ENCODE results near the gene FTCDNL1. TPM values are rescaled to one million over a fixed set of nuclear protein-coding genes. Genes with fewer than 3 reads are reported as not detected.
A peak's percentile ranks its signal among the peaks of the same experiment; 100 is the strongest.

FTCDNL1 gene
- total RNA-seq, 1 donor from 2014 or later: 1.3 TPM

DNA sequence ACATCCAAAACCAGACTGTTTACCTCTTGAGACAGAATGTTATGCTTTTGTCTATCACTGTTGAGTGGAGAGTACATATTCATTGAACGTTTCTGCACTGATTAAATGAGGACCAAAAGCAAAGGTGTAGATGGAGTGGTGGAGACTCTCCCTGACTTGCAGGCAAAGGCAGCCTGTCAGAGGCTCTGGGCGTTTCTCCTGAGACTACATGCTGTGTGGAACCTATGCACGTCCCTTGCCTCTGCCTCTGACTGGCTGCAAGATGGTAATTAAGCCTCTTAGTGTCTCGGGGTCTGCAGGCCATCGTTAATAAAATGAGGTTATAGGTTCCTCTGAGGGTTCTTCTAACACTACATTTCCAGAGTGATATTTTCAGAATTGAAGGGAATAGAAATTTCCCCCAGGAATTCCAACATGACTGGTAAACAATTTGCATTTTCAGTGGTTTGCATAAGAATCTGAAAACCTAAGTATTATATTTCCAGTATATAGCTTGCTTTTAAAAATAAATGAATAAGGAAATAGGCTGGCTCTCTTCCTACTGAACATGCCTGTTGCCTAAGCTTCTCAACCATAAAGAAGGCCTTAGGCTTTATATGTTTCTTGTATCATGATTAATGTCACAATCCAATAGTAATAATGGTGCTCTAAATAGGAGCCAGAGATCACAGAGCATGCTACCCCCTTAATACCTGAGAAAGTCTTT, 107.4 kb downstream of the FTCDNL1 start:
- no peaks in the 10 kb centered on the region for H3K36me3 Mint-ChIP-seq
- TF ChIP-seq, protein P1, sequence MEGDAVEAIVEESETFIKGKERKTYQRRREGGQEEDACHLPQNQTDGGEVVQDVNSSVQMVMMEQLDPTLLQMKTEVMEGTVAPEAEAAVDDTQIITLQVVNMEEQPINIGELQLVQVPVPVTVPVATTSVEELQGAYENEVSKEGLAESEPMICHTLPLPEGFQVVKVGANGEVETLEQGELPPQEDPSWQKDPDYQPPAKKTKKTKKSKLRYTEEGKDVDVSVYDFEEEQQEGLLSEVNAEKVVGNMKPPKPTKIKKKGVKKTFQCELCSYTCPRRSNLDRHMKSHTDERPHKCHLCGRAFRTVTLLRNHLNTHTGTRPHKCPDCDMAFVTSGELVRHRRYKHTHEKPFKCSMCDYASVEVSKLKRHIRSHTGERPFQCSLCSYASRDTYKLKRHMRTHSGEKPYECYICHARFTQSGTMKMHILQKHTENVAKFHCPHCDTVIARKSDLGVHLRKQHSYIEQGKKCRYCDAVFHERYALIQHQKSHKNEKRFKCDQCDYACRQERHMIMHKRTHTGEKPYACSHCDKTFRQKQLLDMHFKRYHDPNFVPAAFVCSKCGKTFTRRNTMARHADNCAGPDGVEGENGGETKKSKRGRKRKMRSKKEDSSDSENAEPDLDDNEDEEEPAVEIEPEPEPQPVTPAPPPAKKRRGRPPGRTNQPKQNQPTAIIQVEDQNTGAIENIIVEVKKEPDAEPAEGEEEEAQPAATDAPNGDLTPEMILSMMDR (conservative IDR thresholded peaks at IDR 0.05): no peak
- H3K9me3 Mint-ChIP-seq: no peaks in the 10 kb centered on the region
- no peak overlapping the region for H3K27ac Mint-ChIP-seq
- DNase-seq (ENCODE audit: extremely low spot score, unreplicated experiment): no peak
- H3K4me3 Mint-ChIP-seq: no peak overlapping the region
- H3K4me1 Mint-ChIP-seq (ENCODE audit: unreplicated experiment): peaks cover 34% of the 10 kb centered on the region
- H3K27me3 Mint-ChIP-seq: peaks cover 46% of the 10 kb centered on the region

DNA sequence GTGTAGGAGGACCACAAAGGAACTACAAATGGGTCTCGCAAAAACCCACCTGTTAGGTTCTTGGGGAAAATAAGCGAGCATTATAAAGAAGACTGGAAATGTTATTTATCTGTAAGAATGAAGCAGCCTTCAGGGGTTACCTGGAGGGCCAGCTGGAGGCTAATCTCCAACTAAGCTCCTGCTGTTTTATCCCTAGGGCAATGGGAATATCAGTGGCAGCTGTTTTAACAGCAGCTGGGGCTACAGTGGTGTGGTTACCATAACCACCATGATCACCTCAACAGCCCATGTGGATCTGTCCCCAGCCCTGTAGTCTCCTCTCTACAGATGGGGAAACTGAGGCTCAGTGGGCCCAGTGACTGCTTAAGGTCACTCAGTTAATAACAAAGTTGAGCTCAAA, 108.1 kb downstream of the FTCDNL1 start:
- H3K4me1 Mint-ChIP-seq (ENCODE audit: unreplicated experiment): peaks cover 35% of the 10 kb centered on the region

DNA sequence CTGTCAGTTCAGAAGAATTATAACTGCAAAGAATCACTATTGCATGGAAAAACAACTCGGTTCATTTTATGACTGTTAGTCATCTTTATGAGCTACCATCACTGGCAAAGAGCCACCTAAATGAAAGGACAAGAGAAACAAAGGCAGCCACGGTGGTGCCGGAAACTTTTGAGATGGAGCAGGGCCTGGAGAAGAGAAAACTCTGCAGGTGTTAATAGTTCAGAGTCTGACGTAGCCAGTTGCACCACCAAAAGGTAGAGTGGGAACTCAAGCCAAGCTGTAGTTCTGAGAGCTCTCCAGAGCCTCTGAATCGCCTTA, 110.9 kb downstream of the FTCDNL1 start:
- TF ChIP-seq, protein P1 (conservative IDR thresholded peaks at IDR 0.05): peak; percentile 44
- peaks cover 26% of the 10 kb centered on the region for H3K4me1 Mint-ChIP-seq (ENCODE audit: unreplicated experiment)
- H3K36me3 Mint-ChIP-seq: no peaks in the 10 kb centered on the region
- H3K9me3 Mint-ChIP-seq: no peaks in the 10 kb centered on the region
- H3K4me3 Mint-ChIP-seq: peak overlapping the region; percentile 30
- H3K27me3 Mint-ChIP-seq: peaks cover 57% of the 10 kb centered on the region
- no peak overlapping the region for H3K27ac Mint-ChIP-seq
- no peak for DNase-seq (ENCODE audit: extremely low spot score, unreplicated experiment)

More for the DNA sequence above, 108.1 kb downstream of the FTCDNL1 start:
- TF ChIP-seq, protein P1 (conservative IDR thresholded peaks at IDR 0.05): no peak
- no peak for DNase-seq (ENCODE audit: extremely low spot score, unreplicated experiment)
- H3K9me3 Mint-ChIP-seq: no peaks in the 10 kb centered on the region
- no peak overlapping the region for H3K4me3 Mint-ChIP-seq
- H3K27ac Mint-ChIP-seq: no peak overlapping the region
- no peaks in the 10 kb centered on the region for H3K36me3 Mint-ChIP-seq
- peaks cover 47% of the 10 kb centered on the region for H3K27me3 Mint-ChIP-seq

DNA sequence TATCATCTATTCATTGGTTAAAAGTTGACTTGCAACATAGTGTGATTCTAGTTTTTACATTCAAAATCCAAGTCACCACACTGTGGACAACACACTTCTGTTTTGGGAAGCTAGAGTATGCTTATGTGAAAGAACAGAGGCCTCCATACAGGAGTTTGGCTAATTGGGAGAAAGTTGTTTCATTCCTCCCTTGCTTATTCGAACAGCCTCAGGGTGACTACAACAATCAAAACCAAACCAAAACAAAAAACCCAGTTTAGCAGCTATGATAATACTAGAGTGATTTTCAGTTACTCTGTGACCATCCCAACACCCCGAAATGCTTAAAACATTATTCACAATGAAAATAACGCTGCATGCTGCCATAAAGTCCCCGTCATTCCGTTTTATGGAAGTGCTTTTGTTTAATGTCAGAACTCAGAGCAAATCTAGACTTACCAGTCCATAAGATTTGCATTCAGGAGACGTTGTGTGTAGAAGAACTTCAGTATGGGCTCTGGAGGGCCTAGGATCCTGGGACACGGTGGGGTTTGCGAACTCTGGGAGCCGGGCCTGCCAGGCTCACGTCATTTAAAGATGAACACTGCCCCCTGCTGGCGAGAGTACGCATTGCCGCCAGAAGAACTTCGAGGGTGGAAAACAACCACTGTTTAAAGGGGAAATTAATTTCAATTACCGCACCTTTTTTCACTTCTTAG, 111.4 kb downstream of the FTCDNL1 start:
- TF ChIP-seq, protein P1 (conservative IDR thresholded peaks at IDR 0.05): peak; percentile 96
- Mint-ChIP-seq H3K36me3 (no peaks in the 10 kb centered on the region), H3K9me3 (no peaks in the 10 kb centered on the region), H3K27me3 (peaks cover 57% of the 10 kb centered on the region), H3K4me1 (ENCODE audit: unreplicated experiment) (peaks cover 22% of the 10 kb centered on the region), H3K4me3 (peak overlapping the region; percentile 30), H3K27ac (no peak overlapping the region)
- DNase-seq (ENCODE audit: extremely low spot score, unreplicated experiment): peak; percentile 75

DNA sequence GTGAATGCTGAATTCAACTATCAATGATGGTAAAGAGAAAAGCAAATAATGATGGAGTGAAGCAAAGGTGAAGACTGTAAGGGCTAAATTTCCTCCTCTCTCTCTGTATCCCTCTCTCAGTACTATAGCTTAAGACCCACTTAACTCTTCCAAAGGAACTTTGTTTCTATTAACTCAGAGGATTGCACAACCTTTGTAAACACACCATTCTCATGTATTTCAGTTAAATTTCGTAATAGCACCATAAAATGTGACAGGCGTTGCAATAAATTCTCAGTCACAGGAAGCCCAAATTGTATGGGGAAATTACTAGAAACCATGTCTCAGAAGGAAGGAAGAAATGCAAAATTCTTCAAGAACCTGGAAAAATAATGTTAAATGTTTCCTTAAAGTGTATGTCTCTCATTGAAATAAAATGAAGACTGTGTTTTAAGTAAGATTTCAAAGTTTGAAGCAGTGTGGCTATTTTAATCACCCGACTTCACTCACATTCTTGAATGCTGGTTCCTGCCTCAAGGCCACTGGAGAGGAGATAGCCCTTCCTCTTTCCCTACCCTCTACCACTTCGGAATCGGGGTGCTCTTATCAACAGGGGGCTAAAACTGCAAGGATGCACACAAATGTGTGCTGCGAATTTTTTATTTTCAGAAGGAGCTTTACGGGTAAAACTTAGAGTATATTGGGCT, 112.1 kb downstream of the FTCDNL1 start:
- H3K27ac Mint-ChIP-seq: no peak overlapping the region
- no peaks in the 10 kb centered on the region for H3K36me3 Mint-ChIP-seq
- peak overlapping the region; percentile 14 for H3K4me3 Mint-ChIP-seq
- TF ChIP-seq, protein P1 (conservative IDR thresholded peaks at IDR 0.05): no peak
- peaks cover 17% of the 10 kb centered on the region for H3K4me1 Mint-ChIP-seq (ENCODE audit: unreplicated experiment)
- H3K27me3 Mint-ChIP-seq: peaks cover 60% of the 10 kb centered on the region
- no peak for DNase-seq (ENCODE audit: extremely low spot score, unreplicated experiment)
- H3K9me3 Mint-ChIP-seq: no peaks in the 10 kb centered on the region

Data from type B pancreatic cell (in vitro differentiated cells).